ENCODE data around the gene TCEANC. TPM values are rescaled to one million over a fixed set of nuclear protein-coding genes. Genes with fewer than 3 reads are reported as not detected.

The TCEANC gene
- total and polyA plus RNA-seq, 8 donors, result 2.0 to 4.6 (median 2.6) TPM

GRCh38 chrX:13700380-13700779 lies 47.4 kb downstream of the TCEANC start:
- no peaks in the 10 kb centered on the region for H3K27me3 ChIP-seq
- no peaks in the 10 kb centered on the region for H3K36me3 ChIP-seq
- intact Hi-C loops (cut with DNase I), result no loop called here
- H3K27ac ChIP-seq, result no peak overlapping the region
- ATAC-seq (no peak), FAIRE-seq (no peak), DNase-seq (no peak)
- no peak overlapping the region for H3K4me3 ChIP-seq
- no peak for TF ChIP-seq CTCF (IDR thresholded peaks at IDR 0.05)
- no peaks in the 10 kb centered on the region for H3K9me3 ChIP-seq
- WGBS, 2 donors, result 19 to 46% methylated on average over 4 of the region's 4 CpGs
- peaks cover 0 to 29% (median 8%) of the 10 kb centered on the region in 3 donors for H3K4me1 ChIP-seq

- Histone ChIP-seq H3K27me3 (no peaks in the 10 kb centered on the region), H3K9me3 (no peaks in the 10 kb centered on the region), H3K27ac (peak overlapping the region in 2 of 4 donors; percentile 42 to 46), H3K36me3 (no peaks in the 10 kb centered on the region), H3K4me3 (no peak overlapping the region), H3K4me1 (peaks cover 0 to 29% (median 8%) of the 10 kb centered on the region in 3 donors)
- no peak for TF ChIP-seq CTCF (IDR thresholded peaks at IDR 0.05)
- DNase-seq (peak in 2 of 6 donors; percentile 32 to 53), FAIRE-seq (no peak), ATAC-seq (peak; percentile 66 to 85 (median 74))
- intact Hi-C loops (cut with DNase I), result no loop called here
- WGBS, 2 donors, result 26 to 53% methylated on average over 5 of the region's 5 CpGs
Observed at GRCh38 chrX:13702111-13702789, 49.3 kb downstream of the TCEANC start.

- H3K4me1 ChIP-seq, result peaks cover 0 to 26% (median 8%) of the 10 kb centered on the region in 3 donors
- FAIRE-seq, result no peak
- no peaks in the 10 kb centered on the region for H3K27me3 ChIP-seq
- 43 to 50% methylated on average over 3 of the region's 3 CpGs for WGBS, 2 donors
- TF ChIP-seq CTCF (IDR thresholded peaks at IDR 0.05), result no peak
- intact Hi-C loops (cut with DNase I), result no loop called here
- H3K4me3 ChIP-seq, result no peak overlapping the region
- DNase-seq, result no peak
- H3K9me3 ChIP-seq, result no peaks in the 10 kb centered on the region
- ATAC-seq, result peak; percentile 36 to 42 (median 40)
- H3K36me3 ChIP-seq, result no peaks in the 10 kb centered on the region
- H3K27ac ChIP-seq, result no peak overlapping the region
Observed at GRCh38 chrX:13703135-13703534, 50.2 kb downstream of the TCEANC start.

GRCh38 chrX:13703589-13703988 lies 50.6 kb downstream of the TCEANC start:
- no peak for FAIRE-seq

More at GRCh38 chrX:13703589-13703988, 50.6 kb downstream of the TCEANC start:
- Histone ChIP-seq H3K27me3 (no peaks in the 10 kb centered on the region), H3K27ac (no peak overlapping the region), H3K4me3 (no peak overlapping the region), H3K9me3 (no peaks in the 10 kb centered on the region), H3K36me3 (no peaks in the 10 kb centered on the region), H3K4me1 (peaks cover 0 to 22% (median 8%) of the 10 kb centered on the region in 3 donors)
- 46 to 71% methylated on average over 3 of the region's 3 CpGs for WGBS, 2 donors
- TF ChIP-seq CTCF (IDR thresholded peaks at IDR 0.05), result no peak
- no peak for ATAC-seq
- DNase-seq, result no peak
- intact Hi-C loops (cut with DNase I), result no loop called here

All from pancreas (tissue), 10 donors.